Upper lobe of left lung (tissue), 4 donors: Measurements from ENCODE around the gene CADM1.

ENCODE experiments used
- CTCF ChIP-seq, 6 experiments: fragments of 450-650 bp in 4 of 6; fragments of 200-600 bp in 2 of 6; sonication (generic) in 2 of 6; IDR thresholded peaks; one replicate each; pipeline ENCODE4 v1.5.1; 2016 to 2019; ENCODE audit warnings: antibody characterized with exemption in 6 of 6
- POLR2A ChIP-seq, 4 donors: fragments of 450-650 bp; IDR thresholded peaks; one replicate each; pipeline ENCODE4 v1.5.1; 2016 to 2017; ENCODE audit warnings: antibody characterized with exemption in 4 of 4, mild to moderate bottlenecking in 2 of 4
- POLR2AphosphoS5 ChIP-seq, 2 donors: sonication (generic); formaldehyde crosslinking; IDR thresholded peaks; one replicate each; pipeline ENCODE4 v1.5.1; 2017; ENCODE audit warnings: antibody characterized with exemption in 2 of 2

GRCh38 chr11:115134926-115135325, 369.3 kb downstream of the CADM1 start:
- no peak for TF ChIP-seq POLR2A (IDR thresholded peaks at IDR 0.05)
- TF ChIP-seq CTCF (IDR thresholded peaks at IDR 0.05): no peak
- no peak for TF ChIP-seq POLR2AphosphoS5 (IDR thresholded peaks at IDR 0.05)
